Measurements from ENCODE around the gene SYTL3.
"Not testable (repeated sequence)": the region's sequence is repeated elsewhere in the genome, so short reads cannot be mapped to it uniquely, and the experiment has no call there.

The SYTL3 gene

DNA sequence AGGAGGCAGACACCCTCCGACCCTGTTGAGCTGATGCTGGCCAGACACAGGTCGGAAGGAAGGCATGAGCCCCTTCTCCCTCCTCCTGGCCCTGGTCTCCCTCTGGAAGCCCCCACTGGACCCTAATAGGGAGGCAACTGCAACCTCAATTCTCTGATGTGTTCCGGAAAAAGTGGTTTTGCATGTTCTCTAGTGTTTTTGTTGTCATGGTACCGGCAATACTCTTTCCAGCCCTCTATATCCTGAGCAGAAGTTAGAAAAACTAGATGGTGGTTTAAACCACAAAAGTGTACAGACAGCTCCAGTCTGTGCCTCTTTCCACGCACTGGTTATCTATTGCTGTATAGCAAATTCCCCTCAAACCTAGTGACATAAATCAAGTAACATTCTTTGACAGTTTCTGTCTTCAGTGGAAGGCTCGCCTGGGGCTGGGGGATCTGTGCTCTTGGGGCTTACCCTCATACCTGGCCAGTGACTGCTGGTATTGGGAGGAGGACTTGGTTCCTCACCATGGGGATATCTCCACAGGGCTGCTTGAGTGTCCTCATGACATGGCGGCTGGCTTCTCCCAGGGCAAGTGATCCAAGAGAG is 37.0 kb downstream of the SYTL3 start:
- in situ Hi-C loops (cut with MboI; ENCODE audit: low sequenced_read_pairs) = no loop called here

DNA sequence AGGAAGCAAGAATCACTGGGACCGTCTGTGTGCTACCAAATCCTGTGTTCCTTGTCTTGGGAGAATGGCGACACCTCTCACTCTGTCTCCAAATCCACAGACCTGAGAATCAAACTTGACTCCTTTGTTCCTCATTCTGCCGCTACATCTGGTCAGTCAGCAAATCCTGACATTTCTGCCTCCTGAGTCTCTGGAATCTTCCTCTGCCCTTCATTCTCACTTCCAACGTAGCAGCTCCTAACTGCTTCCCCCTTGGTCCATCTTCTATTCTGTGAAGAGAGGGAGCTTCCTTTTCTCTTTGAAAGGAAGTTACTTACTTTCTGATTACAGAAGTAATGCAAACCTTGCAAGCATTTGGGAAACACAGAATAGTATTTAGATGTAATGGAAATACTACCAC is 37.7 kb downstream of the SYTL3 start:
- in situ Hi-C loops (cut with MboI; ENCODE audit: low sequenced_read_pairs) = no loop called here

DNA sequence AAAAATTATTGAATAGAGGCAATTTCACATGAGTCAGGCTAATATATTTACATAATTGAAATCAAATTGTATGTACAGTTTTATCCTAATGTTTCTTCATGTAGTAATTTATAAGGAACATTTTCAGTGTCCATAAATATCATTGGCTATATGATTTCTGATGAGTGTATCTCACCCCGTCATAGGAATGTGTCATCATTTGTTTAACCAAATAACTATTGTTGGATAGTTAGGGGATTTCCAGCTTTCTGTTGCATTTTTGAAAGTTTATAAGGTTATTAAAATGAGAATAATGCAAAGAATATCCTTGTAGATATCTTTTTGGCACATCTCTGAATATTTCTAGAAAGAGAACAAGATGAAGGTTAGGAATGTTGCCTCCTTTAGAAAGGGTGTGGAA is 39.0 kb downstream of the SYTL3 start:
- in situ Hi-C loops (cut with MboI; ENCODE audit: low sequenced_read_pairs) = no loop called here

DNA sequence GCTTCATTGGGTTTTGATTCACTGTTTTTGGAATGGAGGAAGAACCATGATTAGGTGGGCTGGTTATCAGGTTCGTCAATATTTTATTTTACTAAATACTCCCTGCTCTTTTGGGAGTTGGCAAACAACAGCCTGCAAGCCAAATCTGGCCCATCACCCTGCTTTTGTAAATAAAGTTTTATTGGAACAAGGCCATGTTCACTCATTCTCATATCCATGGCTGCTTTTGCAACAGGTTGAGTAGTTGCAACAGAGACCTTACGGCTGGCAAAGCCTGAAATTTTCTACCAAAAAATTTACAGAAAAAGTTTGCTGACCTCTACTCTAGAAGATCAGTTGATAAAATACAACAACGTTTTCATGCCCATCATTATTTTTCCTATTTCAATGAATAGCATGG is 45.1 kb downstream of the SYTL3 start:
- in situ Hi-C loops (cut with MboI; ENCODE audit: low sequenced_read_pairs) = no loop called here

DNA sequence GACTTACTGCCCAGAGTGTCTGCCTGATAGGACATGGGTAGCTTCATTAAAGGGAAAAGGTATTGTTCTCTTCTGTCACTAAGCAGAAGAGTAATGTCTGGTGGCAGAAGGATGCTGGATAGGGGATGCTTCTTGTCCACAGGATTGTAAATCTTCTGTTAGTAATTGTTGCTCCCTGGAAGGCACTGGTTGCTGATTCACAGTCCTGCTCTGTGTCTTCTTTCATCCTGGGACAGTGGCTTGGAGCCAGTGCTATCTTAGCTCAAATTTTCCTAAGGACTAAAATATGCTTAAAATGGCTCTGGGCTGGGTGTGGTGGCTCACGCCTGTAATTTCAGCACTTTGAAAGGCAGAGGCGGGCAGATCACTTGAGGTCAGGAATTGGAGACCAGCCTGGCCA is 48.0 kb downstream of the SYTL3 start:
- in situ Hi-C loops (cut with MboI; ENCODE audit: low sequenced_read_pairs) = no loop called here

DNA sequence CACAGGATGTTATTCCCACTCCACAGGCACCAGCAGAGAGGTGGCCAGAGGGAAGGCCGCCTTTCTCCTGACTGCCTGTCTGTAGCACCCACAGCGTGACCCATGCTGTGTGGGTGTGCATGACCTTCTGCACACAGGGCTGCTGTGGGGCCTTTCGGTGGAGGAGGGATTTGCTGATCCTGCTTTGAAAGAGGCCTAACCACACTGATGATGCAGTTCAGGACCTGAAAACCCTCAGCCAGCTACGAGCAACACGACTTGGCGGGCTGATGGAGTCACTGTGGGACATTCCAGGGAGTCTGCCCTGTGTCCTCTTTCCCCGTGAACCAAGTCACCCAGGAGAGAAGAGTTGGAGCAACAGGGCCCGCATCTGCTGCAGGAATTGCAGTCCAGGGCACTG is 49.1 kb downstream of the SYTL3 start:
- in situ Hi-C loops (cut with MboI; ENCODE audit: low sequenced_read_pairs) = no loop called here

DNA sequence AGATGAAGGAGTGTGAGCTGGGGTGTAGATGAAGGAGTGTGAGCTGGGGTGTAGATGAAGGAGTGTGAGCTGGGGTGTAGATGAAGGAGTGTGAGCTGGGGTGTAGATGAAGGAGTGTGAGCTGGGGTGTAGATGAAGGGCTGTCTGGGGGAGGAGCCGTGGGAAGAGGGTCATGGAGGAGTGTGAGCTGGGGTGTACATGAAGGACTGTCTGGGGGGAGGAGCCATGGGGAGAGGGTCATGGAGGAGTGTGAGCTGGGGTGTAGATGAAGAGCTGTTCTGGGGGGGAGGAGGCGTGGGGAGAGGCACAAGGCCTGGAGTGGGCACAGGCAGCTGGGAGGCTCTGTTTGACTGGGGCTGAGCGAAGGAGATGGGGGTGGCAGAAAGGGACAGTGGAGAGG is 51.4 kb downstream of the SYTL3 start:
- in situ Hi-C loops (cut with MboI; ENCODE audit: low sequenced_read_pairs) = not testable (repeated sequence)

DNA sequence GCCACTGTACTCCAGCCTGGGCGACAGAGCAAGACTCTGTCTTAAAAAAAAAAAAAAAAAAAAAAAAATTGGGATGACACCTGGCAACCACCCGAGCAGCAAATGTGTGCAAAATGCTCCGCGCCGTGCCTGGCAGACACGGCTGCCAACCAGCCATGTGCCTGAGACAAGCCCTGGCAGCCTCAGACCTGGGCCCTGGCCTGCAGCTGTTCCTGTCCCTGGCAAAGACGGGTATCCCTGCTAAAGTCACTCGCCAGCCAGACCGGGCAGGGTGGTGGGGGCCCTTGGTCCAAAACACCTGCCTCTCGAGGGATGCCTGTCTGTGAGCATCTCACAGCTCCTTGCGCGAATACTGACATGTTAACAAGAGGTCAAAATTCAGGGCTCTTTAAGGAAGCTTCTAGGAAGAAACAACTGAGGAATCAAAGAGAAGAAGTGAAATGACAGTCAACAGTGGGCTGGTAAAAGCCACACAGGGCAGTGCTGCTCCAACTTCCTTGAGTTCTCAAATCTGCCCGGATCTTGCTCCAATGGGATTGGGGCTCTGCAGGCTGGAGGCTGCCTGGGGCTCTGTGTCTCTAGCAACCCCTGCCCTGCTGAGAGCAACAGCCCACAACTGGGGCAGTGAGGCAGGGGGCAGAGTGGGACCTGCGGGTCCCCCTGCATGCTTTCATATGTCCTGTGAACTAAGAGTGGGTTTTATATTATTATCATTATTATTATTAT is 53.4 kb downstream of the SYTL3 start:
- in situ Hi-C loops (cut with MboI; ENCODE audit: low sequenced_read_pairs) = no loop called here

DNA sequence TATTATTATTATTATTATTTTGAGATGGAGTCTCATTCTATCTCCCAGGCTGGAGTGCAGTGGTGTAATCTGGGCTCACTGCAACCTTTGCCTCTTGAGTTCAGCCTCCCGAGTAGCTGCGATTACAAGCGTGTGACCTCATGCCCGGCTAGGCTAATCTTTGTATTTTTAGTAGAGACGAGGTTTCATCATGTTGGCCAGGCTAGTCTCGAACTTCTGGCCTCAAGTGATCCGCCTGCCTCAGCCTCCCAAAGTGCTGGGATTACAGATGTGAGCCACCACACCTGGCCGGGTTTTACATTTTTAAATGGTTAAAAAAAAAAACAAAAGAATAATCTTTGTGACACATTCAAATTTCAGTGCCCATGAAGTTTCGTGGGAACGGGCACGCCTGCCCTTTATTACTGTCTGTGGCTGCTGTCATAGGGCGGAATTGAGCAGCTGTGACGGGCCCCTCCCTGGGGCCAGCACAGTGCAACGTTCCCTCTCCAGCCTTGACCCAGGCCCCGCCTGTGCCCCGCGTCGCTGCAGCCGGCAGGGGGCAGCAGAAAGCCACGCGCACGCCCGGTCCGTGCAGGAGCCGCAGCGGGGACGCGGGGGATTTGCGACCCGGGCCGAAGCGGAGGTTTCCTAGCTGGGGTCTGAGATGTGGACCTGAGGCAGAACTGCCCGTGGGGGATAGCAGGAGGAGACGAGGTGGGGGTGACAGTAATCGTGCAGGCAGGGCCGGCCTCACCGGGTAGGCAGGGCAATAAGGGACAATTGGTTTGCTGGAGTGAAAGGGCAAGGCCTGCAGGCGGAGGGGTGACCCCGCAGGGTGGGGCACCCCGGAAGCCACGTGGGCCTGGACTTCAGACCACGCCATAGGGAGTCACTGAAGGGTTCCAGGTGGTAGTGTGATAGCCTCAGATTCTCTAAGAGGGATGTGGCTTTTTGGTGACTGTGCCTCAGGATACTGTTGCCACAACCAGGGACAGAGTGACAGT is 54.3 kb downstream of the SYTL3 start:
- in situ Hi-C loops (cut with MboI; ENCODE audit: low sequenced_read_pairs) = no loop called here

DNA sequence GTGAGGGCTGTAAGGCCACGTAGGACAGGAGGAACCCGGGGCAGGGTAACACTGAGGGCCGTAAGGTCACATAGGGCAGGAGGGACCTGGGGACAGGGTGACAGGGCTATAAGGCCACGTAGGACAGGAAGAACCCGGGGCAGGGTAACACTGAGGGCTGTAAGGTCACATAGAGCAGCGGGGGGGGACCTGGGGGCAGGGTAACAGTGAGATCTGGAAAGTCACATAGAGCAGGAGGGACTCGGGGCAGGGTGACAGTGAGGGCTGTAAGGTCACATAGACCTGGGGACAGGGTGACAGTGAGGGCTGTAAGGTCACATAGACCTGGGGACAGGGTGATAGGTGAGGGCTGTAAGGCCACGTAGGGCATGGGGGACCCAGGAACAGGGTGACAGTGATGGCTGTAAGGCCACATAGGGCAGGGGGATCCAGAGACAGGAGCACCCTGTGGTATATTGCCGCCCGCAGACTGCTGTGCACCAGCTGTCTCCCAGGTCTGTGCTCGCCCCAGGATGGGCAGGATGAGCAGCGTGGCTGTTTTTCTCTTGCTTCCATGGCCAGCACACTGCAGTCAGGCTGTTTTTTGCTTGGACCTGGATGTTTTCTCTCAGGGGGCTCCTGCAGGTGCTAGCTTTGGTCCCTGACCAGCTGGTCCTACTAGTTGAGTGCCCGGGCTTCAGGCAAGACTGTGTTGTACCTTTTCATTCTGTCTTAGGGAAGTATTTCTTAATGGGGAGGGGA is 55.7 kb downstream of the SYTL3 start:
- in situ Hi-C loops (cut with MboI; ENCODE audit: low sequenced_read_pairs) = no loop called here

DNA sequence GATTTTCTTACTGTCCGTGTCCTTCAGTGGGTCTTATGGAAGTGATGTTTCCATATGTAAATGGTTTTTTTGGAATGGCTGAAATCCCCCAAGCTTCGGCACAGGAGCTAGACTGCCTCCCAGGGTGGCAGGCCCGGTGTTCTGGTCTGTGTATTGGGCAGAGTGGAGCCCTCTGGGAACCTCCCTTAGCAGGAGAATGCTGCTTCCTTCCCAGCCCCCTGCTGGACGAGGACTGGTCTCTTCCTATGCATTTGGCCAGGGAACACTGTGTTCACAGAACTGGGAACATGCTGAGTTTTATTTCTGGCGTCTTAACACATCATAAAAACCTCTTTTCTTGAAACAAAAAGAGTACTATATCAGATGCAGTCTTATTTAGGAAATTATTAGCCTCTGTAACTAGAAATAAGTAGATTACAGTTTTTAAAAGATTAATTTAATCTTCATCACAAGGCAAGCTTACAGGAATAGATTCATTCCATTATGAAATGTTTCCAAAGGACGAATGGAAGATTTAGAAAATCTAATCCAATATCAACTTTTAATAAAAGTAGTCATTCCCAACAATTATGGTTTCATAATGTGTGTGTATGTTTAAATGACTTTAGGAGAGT is 56.6 kb downstream of the SYTL3 start:
- in situ Hi-C loops (cut with MboI; ENCODE audit: low sequenced_read_pairs) = no loop called here

DNA sequence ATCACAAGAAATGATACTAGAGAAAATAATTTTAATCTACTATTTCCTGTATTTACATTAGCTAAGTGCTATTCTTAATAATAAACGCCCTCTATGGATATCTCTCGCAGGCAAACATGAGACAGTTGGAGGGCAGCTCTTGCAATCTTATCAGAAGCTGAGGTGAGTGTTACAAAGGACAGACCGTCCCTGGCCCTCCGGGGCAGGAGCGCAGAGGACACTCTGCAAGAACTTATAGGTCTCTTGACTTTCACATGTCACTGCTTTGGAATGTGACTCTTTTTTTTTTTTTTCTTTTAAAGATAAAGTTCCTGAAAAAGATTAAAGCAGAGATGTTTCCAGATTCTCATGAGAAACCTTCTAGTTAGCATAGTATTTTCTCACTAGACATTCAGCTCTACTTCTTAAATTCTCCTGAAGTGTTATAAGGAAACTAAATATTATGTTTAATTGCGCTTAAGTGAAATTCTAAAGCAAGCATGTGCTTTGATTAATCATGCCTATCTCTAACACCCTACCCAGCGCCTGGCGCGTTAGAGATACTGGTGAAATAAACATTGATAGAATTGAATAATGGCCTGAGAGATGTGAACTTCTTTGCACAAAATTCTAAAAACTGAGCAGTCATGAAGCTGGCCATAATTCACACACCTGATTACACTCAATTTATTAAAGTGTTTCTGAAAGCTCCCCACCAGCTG is 57.4 kb downstream of the SYTL3 start:
- in situ Hi-C loops (cut with MboI; ENCODE audit: low sequenced_read_pairs) = no loop called here

DNA sequence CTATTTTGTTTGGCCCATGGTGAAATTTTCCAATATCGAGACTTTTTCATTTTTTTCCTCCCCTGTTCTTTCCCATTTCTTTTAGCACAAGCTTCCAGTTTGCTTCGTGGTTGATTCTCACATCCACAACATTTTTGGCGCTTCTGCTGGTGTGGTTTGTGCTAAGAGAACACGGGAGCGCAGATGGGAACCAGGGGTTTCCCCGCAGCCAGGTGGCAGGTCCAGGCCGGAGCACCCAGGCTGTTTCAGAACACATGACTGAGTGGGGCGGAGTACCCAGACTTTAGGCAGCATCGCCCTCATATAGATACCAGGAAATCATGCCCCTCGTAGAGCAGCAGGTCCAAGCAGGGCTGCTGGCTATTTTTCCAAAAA is 58.0 kb downstream of the SYTL3 start:
- in situ Hi-C loops (cut with MboI; ENCODE audit: low sequenced_read_pairs) = no loop called here

DNA sequence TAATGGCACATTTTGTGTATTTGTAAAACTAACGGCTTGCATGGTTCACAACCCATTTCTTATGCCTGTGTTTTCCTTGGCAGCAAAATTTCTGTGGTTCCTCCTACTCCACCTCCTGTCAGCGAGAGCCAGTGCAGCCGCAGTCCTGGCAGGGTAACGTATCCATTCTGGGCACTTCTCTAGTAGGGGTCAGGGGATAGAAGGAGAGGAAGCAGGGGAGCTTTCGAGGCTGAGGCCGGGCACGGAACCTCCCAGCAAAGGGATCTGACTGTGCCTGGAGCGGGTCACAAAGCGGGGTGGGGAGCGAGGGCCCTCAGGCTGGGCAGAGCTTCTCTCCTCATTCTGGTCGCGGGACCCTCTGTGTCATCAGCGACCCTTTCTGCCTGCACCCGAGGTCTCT is 58.4 kb downstream of the SYTL3 start:
- in situ Hi-C loops (cut with MboI; ENCODE audit: low sequenced_read_pairs) = no loop called here

DNA sequence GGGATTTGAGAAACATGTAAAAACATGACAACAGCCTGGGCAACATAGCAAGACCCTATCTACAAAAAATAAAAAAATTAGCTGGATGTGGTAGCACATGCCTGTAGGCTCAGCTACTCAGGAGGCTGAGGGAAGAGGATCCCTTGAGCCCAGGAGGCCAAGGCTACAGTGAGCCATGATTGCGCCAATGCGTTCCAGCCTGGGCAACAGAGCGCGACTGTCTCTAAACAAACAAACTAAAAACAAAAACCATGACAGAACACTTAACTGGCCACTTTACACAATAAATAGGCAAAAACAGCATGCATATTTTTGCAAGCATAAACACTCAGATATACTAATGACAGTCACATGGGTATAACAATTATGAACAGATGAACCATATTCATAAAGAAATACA is 60.0 kb downstream of the SYTL3 start:
- in situ Hi-C loops (cut with MboI; ENCODE audit: low sequenced_read_pairs) = no loop called here

DNA sequence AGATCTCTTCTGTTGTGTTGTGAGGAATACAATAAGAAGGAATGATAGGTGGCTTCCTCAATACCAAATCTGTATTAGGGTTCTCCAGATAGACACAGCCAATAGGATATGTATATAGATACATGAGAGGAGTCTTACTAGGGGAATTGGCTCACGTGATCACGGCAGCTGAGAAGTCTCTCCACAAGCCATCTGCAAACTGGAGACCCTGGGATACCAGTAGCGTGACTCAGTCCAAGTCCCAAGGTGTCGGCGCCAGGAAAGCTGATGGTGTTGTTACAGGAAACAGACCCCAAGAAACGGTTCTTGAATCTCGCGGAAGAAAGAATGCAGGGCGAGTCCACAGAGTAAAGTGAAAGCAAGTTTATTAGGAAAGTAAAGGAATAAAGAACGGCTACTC is 61.4 kb downstream of the SYTL3 start:
- in situ Hi-C loops (cut with MboI; ENCODE audit: low sequenced_read_pairs) = no loop called here

DNA sequence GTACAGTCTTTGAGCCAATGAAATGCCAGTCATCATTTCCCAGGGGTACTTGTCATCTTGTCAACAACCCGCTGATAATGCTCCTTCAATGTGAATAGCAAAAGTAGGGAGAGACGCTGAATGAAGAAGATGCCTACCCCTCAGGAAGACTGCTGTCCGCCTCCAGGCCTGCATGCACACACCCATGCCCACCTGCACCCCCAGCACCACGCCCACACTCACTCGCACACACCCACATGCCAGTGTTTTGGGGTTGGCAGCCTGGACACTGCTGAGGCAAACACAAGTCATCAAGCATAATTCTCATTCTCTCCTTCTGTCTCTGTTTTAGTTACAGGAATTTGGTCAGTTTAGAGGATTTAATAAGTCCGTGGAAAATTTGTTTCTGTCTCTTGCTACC is 63.6 kb downstream of the SYTL3 start:
- in situ Hi-C loops (cut with MboI; ENCODE audit: low sequenced_read_pairs) = no loop called here

DNA sequence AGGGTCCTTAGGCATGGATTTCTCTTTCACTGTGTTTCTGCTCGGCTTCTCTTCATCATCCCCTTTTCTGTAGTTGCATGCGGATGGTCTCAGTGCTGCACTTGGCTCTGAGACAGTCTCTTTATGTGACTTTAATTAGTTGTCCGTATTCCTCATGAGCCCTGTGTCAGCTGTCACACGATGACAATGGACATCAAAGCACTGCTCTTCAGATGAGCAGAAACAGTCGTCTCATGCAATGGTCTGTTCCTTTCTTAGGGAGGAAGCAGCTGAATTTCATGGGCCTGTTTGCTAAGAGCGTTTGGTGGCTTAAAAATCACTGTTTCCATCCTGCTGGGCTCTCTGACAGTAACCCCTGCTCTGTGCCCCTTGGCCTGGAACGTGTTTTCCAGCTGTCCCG is 64.9 kb downstream of the SYTL3 start:
- in situ Hi-C loops (cut with MboI; ENCODE audit: low sequenced_read_pairs) = no loop called here

DNA sequence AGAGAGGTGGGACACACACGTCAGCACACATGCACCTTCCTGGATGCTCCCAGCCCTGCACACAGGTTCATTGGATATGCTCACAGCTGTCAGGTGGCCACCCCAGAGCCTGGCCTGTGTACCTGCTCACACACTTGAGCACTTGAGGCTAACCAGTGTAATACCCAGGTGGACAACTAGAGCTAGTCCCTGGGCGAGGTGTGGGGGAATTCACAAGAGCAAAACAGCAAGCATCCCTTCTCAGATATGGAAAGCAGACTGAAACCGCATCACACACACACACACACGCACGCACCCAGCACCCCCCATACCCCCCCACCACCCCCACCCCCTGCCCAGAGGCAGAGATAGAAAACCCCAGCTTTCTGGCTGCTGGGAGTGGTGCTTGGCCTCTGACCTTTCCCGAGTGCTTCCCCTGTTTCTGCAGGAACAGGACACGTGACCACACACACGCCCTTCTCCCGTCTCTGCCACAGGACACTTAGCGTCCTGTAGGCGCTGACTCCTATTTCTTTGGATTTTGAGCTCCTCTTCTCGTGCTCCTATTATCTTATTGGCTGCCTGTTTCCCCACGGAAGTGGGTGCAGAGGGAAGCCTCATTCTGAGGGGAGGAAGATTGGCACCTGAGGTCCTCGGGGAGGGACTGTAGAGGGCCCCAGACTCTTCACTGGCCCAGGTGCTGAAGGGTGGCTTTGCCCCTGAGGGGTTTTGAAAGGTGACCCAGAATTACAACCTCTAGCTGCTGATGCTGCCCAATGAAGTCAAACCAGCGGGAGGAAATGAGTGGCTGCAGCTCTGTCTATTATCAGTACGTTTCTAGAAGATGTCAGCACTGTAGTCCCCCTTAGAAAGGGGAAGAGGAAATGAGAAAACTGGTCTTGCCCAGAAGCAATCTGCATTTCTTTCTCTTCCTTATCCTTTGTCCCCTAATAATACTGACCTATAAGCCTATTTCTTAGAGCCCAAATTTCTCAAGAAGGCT is 65.8 kb downstream of the SYTL3 start:
- in situ Hi-C loops (cut with MboI; ENCODE audit: low sequenced_read_pairs) = no loop called here
